ENCODE results near the gene FLNB. TPM values are rescaled to one million over a fixed set of nuclear protein-coding genes. Genes with fewer than 3 reads are reported as not detected.
"Not testable (repeated sequence)": the region's sequence is repeated elsewhere in the genome, so short reads cannot be mapped to it uniquely, and the experiment has no call there.

Gene FLNB
- total RNA-seq, 4 donors from 2014 or later, result 60.2 to 138 (median 96.2) TPM

GRCh38 chr3:58055314-58055713 is 47.1 kb downstream of the FLNB start:
- WGBS, 2 donors (ENCODE audit: low coverage in 1 of 2), result 37 to 66% methylated on average over 3 to 4 of the region's 4 CpGs
- no peak for ATAC-seq
- H3K9me3 ChIP-seq, result no peaks in the 10 kb centered on the region
- TF ChIP-seq POLR2A (IDR thresholded peaks at IDR 0.05) (no peak), EP300 (IDR thresholded peaks at IDR 0.05) (no peak), CTCF (IDR thresholded peaks at IDR 0.05) (no peak), POLR2AphosphoS5 (IDR thresholded peaks at IDR 0.05) (no peak)
- H3K27me3 ChIP-seq, result no peaks in the 10 kb centered on the region
- H3K4me3 ChIP-seq, result no peak overlapping the region
- H3K4me1 ChIP-seq, result peaks cover 17 to 90% (median 32%) of the 10 kb centered on the region in 3 donors
- H3K36me3 ChIP-seq, result peaks cover 0 to 6% of the 10 kb centered on the region in 2 donors
- peak overlapping the region in 3 of 4 donors; percentile 24 to 85 (median 84) for H3K27ac ChIP-seq

- H3K4me3 ChIP-seq, H3K36me3 ChIP-seq, H3K9me3 ChIP-seq, H3K27me3 ChIP-seq, ATAC-seq: not testable (repeated sequence)
- H3K4me1 ChIP-seq, result peaks cover 17 to 90% (median 31%) of the 10 kb centered on the region in 3 donors
- peak overlapping the region in 2 of 4 donors; percentile 84 to 86 for H3K27ac ChIP-seq
- WGBS, 2 donors (ENCODE audit: low coverage in 1 of 2), result 92 to 96% methylated on average over 3 to 5 of the region's 5 CpGs
These were observed 47.7 kb downstream of the FLNB start for GRCh38 chr3:58055891-58056290.

GRCh38 chr3:58058361-58059263 is 50.4 kb downstream of the FLNB start:
- ATAC-seq, result no peak
- WGBS, 2 donors (ENCODE audit: low coverage in 1 of 2), result 40 to 51% methylated on average over 8 of the region's 8 CpGs
- Histone ChIP-seq H3K36me3 (peaks cover 0 to 6% of the 10 kb centered on the region in 2 donors), H3K4me3 (no peak overlapping the region), H3K27me3 (no peaks in the 10 kb centered on the region), H3K9me3 (no peaks in the 10 kb centered on the region), H3K4me1 (peaks cover 17 to 90% (median 32%) of the 10 kb centered on the region in 3 donors), H3K27ac (peak overlapping the region; percentile 52 to 86 (median 82))
- TF ChIP-seq CTCF (IDR thresholded peaks at IDR 0.05), result no peak

- no peaks in the 10 kb centered on the region for H3K27me3 ChIP-seq
- ATAC-seq, result peak; percentile 80
- no peak for TF ChIP-seq CTCF (IDR thresholded peaks at IDR 0.05)
- peak in 1 of 2 donors; percentile 36 for TF ChIP-seq POLR2A (IDR thresholded peaks at IDR 0.05)
- TF ChIP-seq POLR2AphosphoS5 (IDR thresholded peaks at IDR 0.05), result peak; percentile 95
- 16 to 27% methylated on average over 9 to 14 of the region's 15 CpGs for WGBS, 2 donors (ENCODE audit: low coverage in 1 of 2)
- H3K9me3 ChIP-seq, result no peaks in the 10 kb centered on the region
- H3K4me1 ChIP-seq, result peaks cover 17 to 95% (median 34%) of the 10 kb centered on the region in 3 donors
- H3K4me3 ChIP-seq, result peak overlapping the region in 1 of 2 donors; percentile 13
- H3K36me3 ChIP-seq, result peaks cover 0 to 6% of the 10 kb centered on the region in 2 donors
- H3K27ac ChIP-seq, result peak overlapping the region; percentile 52 to 86 (median 82)
These were observed 51.4 kb downstream of the FLNB start for GRCh38 chr3:58059349-58060321.

GRCh38 chr3:58062472-58062871 is 54.2 kb downstream of the FLNB start:
- Histone ChIP-seq H3K4me1 (peaks cover 17 to 100% (median 34%) of the 10 kb centered on the region in 3 donors), H3K36me3 (no peaks in the 10 kb centered on the region), H3K9me3 (no peaks in the 10 kb centered on the region), H3K27ac (peak overlapping the region; percentile 1 to 86 (median 76)), H3K4me3 (no peak overlapping the region), H3K27me3 (no peaks in the 10 kb centered on the region)
- no peak for TF ChIP-seq POLR2A (IDR thresholded peaks at IDR 0.05)
- no peak for TF ChIP-seq EP300 (IDR thresholded peaks at IDR 0.05)
- TF ChIP-seq CTCF (IDR thresholded peaks at IDR 0.05), result no peak
- TF ChIP-seq POLR2AphosphoS5 (IDR thresholded peaks at IDR 0.05), result no peak
- no peak for ATAC-seq
- 21 to 24% methylated on average over 4 to 5 of the region's 5 CpGs for WGBS, 2 donors (ENCODE audit: low coverage in 1 of 2)
